ENCODE results near the gene CDC42BPA. TPM values are rescaled to one million over a fixed set of nuclear protein-coding genes. Genes with fewer than 3 reads are reported as not detected.

Gene CDC42BPA
- total and polyA plus RNA-seq, 2 of the 13 experiments (the other 11 are each of a cell fraction or from before 2014, with no cell fraction given) = 6.5 to 16.0 TPM

DNA sequence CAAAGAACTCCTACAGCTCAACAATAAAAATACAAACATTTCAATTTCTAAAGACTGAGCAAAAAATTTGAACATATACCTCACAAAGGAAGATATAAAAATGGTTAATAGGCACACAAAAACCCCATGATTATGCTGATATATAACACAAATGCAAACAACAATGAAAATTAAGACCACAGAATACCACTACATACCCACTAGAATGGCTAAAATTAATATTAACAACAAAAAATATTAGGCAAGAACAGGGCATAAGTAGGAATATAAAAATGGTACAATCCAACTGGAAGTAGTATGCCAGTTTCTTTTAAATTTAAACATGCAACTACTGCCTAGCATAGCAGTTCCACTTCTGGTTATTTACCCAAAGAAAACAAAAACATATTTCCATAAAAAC is 77.3 kb downstream of the CDC42BPA start:
- H3K27me3 ChIP-seq (ENCODE audit: control insufficient read depth in 1 of 2, insufficient read depth in 2 of 2, low read length in 2 of 2) = no peaks in the 10 kb centered on the region
- no peak overlapping the region for H2AFZ ChIP-seq (ENCODE audit: low read length)
- no peak overlapping the region for H3K27ac ChIP-seq (ENCODE audit: extremely low read length, insufficient read depth, low read length)
- H3K79me2 ChIP-seq (ENCODE audit: insufficient read depth, low read length) = peaks cover 32% of the 10 kb centered on the region
- no peak overlapping the region for H3K4me2 ChIP-seq (ENCODE audit: low read depth, low read length)
- CTCF ChIA-PET (ENCODE audit: low intra/inter-chr PET ratio, low total read pairs) = no interaction called here
- H3K4me3 ChIP-seq (replicated peaks in 1 of 3; ENCODE audit: insufficient read depth in 1 of 3, low read depth in 2 of 3, low read length in 3 of 3) = no peak overlapping the region
- peaks cover 36% of the 10 kb centered on the region for H3K4me1 ChIP-seq (ENCODE audit: insufficient read depth, low read length)
- TF ChIP-seq REPIN1 (CRISPR knock-in tag; IDR thresholded peaks at IDR 0.05; ENCODE audit: borderline replicate concordance, low read depth) (no peak), NAIF1 (CRISPR knock-in tag; IDR thresholded peaks at IDR 0.05; ENCODE audit: borderline replicate concordance) (no peak), HOXA3 (CRISPR knock-in tag; IDR thresholded peaks at IDR 0.05) (no peak), RFXAP (CRISPR knock-in tag; IDR thresholded peaks at IDR 0.05; ENCODE audit: borderline replicate concordance) (no peak), ZNF644 (CRISPR knock-in tag; IDR thresholded peaks at IDR 0.05; ENCODE audit: low read depth) (no peak), MXD1 (CRISPR knock-in tag; IDR thresholded peaks at IDR 0.05) (no peak), ATF6 (CRISPR knock-in tag; conservative IDR thresholded peaks at IDR 0.05) (no peak), NR2C2 (CRISPR knock-in tag; IDR thresholded peaks at IDR 0.05; ENCODE audit: borderline replicate concordance) (no peak), FOXC1 (CRISPR knock-in tag; IDR thresholded peaks at IDR 0.05; ENCODE audit: borderline replicate concordance) (no peak), SP2 (CRISPR knock-in tag; IDR thresholded peaks at IDR 0.05) (no peak), ZNF280D (CRISPR knock-in tag; IDR thresholded peaks at IDR 0.05) (no peak), TARDBP (CRISPR knock-in tag; IDR thresholded peaks at IDR 0.05) (no peak), MYC (CRISPR knock-in tag; IDR thresholded peaks at IDR 0.05; ENCODE audit: borderline replicate concordance) (no peak), ZNF292 (CRISPR knock-in tag; IDR thresholded peaks at IDR 0.05; ENCODE audit: borderline replicate concordance, low read depth) (no peak), RXRA (CRISPR knock-in tag; IDR thresholded peaks at IDR 0.05) (no peak), KDM2A (CRISPR knock-in tag; IDR thresholded peaks at IDR 0.05; ENCODE audit: borderline replicate concordance, low read depth) (no peak), BHLHE40 (IDR thresholded peaks at IDR 0.05; ENCODE audit: low read length) (no peak)
- TF ChIP-seq, protein P1, sequence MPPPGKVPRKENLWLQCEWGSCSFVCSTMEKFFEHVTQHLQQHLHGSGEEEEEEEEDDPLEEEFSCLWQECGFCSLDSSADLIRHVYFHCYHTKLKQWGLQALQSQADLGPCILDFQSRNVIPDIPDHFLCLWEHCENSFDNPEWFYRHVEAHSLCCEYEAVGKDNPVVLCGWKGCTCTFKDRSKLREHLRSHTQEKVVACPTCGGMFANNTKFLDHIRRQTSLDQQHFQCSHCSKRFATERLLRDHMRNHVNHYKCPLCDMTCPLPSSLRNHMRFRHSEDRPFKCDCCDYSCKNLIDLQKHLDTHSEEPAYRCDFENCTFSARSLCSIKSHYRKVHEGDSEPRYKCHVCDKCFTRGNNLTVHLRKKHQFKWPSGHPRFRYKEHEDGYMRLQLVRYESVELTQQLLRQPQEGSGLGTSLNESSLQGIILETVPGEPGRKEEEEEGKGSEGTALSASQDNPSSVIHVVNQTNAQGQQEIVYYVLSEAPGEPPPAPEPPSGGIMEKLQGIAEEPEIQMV (CRISPR knock-in tag; IDR thresholded peaks at IDR 0.05; ENCODE audit: low read depth) = no peak
- POLR2A ChIA-PET = no interaction called here
- intact Hi-C loops (cut with micrococcal nuclease; ENCODE audit: unreplicated experiment) (no loop called here), in situ Hi-C loops (cut with HindIII; ENCODE audit: extremely low pct_ligation_motif_present, low pct_unique_long_range_greater_than_20kb) (no loop called here)
- H4K20me1 ChIP-seq (ENCODE audit: insufficient read depth, low read length) = no peaks in the 10 kb centered on the region
- FAIRE-seq (no peak), ATAC-seq (no peak), DNase-seq (ENCODE audit: low spot score) (no peak)
- no peaks in the 10 kb centered on the region for H3K9me3 ChIP-seq (ENCODE audit: low read length)
- no peak overlapping the region for H3K9ac ChIP-seq (ENCODE audit: insufficient read depth, low read depth, low read length)
- BruUV-seq (replicated peaks) = no TSS peak
- no peaks in the 10 kb centered on the region for H3K36me3 ChIP-seq (replicated peaks in 1 of 2; ENCODE audit: control insufficient read depth in 1 of 2, insufficient read depth in 2 of 2, low read length in 2 of 2)
